Measurements from ENCODE around the gene GAS2L1.

The GAS2L1 gene

DNA sequence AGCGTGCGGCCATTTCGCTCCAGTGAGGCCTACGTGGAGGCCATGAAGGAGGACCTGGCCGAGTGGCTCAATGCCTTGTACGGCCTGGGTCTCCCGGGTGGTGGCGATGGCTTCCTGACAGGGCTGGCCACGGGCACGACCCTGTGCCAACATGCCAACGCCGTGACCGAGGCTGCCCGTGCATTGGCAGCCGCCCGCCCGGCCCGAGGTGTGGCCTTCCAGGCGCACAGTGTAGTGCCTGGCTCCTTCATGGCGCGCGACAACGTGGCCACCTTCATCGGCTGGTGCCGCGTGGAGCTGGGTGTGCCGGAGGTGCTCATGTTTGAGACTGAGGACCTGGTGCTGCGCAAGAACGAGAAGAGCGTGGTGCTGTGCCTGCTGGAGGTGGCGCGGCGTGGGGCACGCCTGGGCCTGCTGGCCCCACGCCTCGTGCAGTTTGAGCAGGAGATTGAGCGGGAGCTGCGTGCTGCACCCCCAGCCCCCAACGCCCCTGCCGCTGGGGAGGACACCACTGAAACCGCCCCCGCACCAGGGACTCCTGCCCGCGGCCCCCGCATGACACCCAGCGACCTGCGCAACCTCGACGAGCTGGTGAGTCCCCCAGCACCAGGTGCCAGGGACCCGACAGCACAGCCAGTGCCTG is 1.8 kb downstream of the GAS2L1 start:
- Mint-ChIP-seq H3K27ac (no peak overlapping the region), H3K36me3 (ENCODE audit: insufficient read depth) (peaks cover 8% of the 10 kb centered on the region), H3K4me1 (ENCODE audit: low read depth in 2 of 2) (peaks cover 15 to 27% of the 10 kb centered on the region in 2 donors), H3K9me3 (no peaks in the 10 kb centered on the region), H3K27me3 (peaks cover 34 to 36% of the 10 kb centered on the region in 2 donors), H3K4me3 (peak overlapping the region; percentile 34 to 82)
- ATAC-seq (replicated peaks) (no peak), DNase-seq (no peak)

DNA sequence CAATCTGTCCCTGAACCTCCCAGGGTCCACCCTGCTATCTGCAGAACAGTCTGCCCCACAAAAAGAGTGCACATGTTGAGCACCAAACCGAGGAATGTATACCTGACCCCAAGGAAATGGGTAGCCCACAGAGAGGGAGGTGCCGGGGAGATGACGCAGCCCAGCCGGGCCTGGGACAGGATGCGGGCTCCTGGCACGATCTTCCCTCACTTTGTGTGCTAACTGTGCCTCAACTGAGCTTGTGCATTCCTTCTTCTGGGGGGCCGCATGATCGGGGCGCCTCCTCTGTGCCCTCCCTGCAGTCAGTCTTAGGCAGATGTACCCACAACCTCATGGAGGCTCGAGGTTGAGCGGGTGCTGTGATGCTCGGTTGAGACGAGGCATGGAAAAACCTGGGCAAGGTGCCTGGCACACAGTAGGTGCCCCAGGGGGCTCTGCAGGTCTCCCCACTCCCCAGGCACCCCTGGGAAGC is 2.4 kb downstream of the GAS2L1 start:
- Mint-ChIP-seq H3K9me3 (no peaks in the 10 kb centered on the region), H3K27ac (no peak overlapping the region), H3K36me3 (ENCODE audit: insufficient read depth) (peaks cover 11% of the 10 kb centered on the region), H3K27me3 (peaks cover 39 to 42% of the 10 kb centered on the region in 2 donors), H3K4me3 (peak overlapping the region; percentile 34 to 57), H3K4me1 (ENCODE audit: low read depth in 2 of 2) (peaks cover 19 to 32% of the 10 kb centered on the region in 2 donors)
- DNase-seq = peak; percentile 31 to 45 (median 38)
- peak; percentile 71 for ATAC-seq (replicated peaks)

DNA sequence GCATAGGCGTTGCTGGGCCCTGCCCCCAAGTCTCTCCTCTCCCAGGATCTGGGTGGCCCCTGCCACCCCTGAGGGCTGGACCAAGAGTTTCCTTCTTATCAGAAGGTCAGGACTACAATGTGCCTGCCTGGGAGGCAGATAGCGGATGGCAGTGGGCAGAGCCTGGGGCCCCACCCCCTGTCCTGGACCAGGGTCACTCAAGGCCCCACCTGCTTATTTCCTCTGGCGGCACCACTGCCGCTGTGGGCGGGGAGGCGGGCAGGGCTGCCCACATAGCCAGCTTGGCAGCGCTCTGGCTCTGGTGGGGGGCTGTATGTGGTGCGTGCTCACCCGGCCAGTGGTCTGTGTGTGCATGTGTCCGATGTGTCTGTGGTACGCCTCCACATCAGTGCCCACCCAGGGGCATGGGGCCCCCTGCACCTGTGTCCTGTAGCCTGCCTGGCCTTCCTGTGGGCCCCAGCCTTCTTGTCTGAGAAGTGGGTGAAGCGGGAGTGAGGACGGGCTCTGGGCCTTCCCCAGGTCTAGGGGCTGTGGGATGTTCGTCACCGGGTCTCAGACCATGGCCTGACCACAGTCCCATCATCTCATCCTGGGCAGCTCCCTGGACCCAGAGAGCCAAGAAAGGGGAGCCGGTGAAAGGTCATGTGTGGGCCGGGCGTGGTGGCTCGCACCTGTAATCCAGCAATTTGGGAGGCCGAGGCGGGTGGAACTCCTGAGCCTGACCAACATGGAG is 3.0 kb downstream of the GAS2L1 start:
- H3K27ac Mint-ChIP-seq = no peak overlapping the region
- H3K4me3 Mint-ChIP-seq = peak overlapping the region; percentile 25 to 57
- peaks cover 26 to 39% of the 10 kb centered on the region in 2 donors for H3K4me1 Mint-ChIP-seq (ENCODE audit: low read depth in 2 of 2)
- DNase-seq (no peak), ATAC-seq (replicated peaks) (no peak)
- peaks cover 44 to 48% of the 10 kb centered on the region in 2 donors for H3K27me3 Mint-ChIP-seq
- no peaks in the 10 kb centered on the region for H3K9me3 Mint-ChIP-seq
- H3K36me3 Mint-ChIP-seq (ENCODE audit: insufficient read depth) = peaks cover 11% of the 10 kb centered on the region

DNA sequence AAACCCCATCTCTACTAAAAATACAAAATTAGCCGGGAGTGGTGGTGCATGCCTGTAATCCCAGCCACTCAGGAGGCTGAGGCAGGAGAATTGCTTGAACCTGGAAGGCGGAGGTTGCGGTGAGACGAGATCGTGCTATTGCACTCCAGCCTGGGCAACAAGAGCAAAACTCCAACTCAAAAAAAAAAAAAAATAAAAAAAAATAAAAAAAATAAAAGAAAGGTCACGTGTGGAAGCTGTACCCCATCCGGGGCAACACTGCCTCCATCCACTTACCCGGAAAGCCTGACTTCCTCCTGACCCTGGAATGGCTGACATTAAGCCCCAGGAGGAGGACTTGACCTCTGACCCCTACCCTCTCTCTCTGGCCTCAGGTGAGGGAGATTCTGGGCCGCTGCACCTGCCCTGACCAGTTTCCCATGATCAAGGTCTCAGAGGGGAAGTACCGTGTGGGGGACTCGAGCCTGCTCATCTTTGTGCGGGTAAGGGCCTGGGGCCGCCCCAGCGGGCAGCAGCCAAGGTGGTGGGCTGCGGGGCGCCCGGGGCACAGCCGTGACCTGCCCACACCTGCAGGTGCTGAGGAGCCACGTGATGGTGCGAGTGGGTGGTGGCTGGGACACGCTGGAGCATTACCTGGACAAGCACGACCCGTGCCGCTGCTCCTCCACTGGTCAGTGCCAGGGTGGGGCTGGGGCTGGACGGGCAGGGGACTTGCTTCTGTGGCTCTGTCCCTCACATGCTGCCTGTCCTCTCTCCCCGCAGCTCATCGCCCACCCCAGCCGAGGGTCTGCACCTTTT is 3.8 kb downstream of the GAS2L1 start:
- no peak for ATAC-seq (replicated peaks)
- H3K4me3 Mint-ChIP-seq = no peak overlapping the region

DNA sequence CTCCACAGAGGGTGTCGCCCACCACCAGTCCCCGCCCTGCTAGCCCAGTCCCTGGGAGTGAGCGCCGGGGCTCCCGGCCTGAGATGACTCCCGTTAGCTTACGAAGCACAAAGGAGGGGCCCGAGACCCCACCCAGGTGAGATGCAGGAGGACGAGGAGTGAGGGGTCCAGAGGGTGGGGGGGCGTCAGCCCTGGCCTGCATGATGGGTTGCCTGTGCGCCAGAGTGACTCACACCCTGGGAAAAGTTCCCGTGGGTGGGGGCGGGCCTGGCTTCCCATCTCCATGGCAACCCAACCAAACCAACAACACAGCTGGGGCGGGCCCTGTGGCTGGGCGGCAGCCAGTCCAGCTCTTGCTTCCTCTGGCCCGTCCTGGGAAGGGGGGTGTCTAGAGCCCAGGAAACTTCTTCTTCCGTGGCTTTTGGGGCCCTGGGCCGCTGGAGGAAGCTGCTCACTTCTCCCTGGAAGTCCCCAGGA is 4.5 kb downstream of the GAS2L1 start:
- peak; percentile 46 for ATAC-seq (replicated peaks)
- Mint-ChIP-seq H3K27me3 (peaks cover 37 to 39% of the 10 kb centered on the region in 2 donors), H3K4me1 (ENCODE audit: low read depth in 2 of 2) (peaks cover 28 to 39% of the 10 kb centered on the region in 2 donors)

More for the DNA sequence above, 3.8 kb downstream of the GAS2L1 start:
- H3K27me3 Mint-ChIP-seq = peaks cover 40 to 45% of the 10 kb centered on the region in 2 donors
- no peaks in the 10 kb centered on the region for H3K9me3 Mint-ChIP-seq
- no peak for DNase-seq
- peaks cover 7% of the 10 kb centered on the region for H3K36me3 Mint-ChIP-seq (ENCODE audit: insufficient read depth)
- H3K4me1 Mint-ChIP-seq (ENCODE audit: low read depth in 2 of 2) = peaks cover 28 to 42% of the 10 kb centered on the region in 2 donors
- H3K27ac Mint-ChIP-seq = no peak overlapping the region

DNA sequence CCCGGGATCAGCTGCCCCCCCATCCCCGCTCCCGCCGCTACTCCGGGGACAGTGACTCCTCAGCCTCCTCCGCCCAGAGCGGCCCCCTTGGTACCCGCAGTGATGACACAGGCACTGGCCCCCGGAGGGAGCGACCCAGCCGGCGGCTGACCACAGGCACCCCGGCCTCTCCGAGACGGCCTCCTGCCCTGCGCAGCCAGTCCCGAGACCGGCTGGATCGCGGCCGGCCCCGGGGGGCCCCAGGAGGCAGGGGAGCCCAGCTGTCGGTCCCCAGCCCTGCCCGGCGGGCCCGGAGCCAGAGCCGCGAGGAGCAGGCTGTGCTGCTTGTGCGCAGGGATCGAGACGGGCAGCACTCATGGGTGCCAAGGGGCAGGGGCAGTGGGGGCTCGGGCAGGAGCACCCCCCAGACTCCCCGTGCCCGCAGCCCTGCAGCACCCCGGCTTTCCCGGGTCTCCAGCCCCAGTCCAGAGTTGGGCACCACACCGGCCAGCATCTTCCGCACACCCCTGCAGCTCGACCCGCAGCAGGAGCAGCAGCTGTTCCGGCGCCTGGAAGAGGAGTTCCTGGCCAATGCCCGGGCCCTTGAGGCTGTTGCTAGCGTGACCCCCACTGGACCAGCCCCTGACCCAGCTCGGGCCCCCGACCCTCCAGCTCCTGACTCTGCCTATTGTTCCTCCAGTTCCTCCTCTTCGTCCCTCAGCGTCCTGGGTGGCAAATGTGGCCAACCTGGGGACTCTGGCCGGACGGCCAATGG is 5.2 kb downstream of the GAS2L1 start:
- DNase-seq (no peak), ATAC-seq (replicated peaks) (no peak)
- Mint-ChIP-seq H3K4me1 (ENCODE audit: low read depth in 2 of 2) (peaks cover 23 to 35% of the 10 kb centered on the region in 2 donors), H3K36me3 (ENCODE audit: insufficient read depth) (peaks cover 10% of the 10 kb centered on the region), H3K9me3 (no peaks in the 10 kb centered on the region), H3K27ac (no peak overlapping the region), H3K27me3 (peaks cover 36 to 39% of the 10 kb centered on the region in 2 donors), H3K4me3 (no peak overlapping the region)

More for the DNA sequence above, 4.5 kb downstream of the GAS2L1 start:
- Mint-ChIP-seq H3K9me3 (no peaks in the 10 kb centered on the region), H3K27ac (no peak overlapping the region), H3K4me3 (no peak overlapping the region), H3K36me3 (ENCODE audit: insufficient read depth) (peaks cover 7% of the 10 kb centered on the region)
- DNase-seq = peak in 2 of 3 experiments; percentile 31 to 35

DNA sequence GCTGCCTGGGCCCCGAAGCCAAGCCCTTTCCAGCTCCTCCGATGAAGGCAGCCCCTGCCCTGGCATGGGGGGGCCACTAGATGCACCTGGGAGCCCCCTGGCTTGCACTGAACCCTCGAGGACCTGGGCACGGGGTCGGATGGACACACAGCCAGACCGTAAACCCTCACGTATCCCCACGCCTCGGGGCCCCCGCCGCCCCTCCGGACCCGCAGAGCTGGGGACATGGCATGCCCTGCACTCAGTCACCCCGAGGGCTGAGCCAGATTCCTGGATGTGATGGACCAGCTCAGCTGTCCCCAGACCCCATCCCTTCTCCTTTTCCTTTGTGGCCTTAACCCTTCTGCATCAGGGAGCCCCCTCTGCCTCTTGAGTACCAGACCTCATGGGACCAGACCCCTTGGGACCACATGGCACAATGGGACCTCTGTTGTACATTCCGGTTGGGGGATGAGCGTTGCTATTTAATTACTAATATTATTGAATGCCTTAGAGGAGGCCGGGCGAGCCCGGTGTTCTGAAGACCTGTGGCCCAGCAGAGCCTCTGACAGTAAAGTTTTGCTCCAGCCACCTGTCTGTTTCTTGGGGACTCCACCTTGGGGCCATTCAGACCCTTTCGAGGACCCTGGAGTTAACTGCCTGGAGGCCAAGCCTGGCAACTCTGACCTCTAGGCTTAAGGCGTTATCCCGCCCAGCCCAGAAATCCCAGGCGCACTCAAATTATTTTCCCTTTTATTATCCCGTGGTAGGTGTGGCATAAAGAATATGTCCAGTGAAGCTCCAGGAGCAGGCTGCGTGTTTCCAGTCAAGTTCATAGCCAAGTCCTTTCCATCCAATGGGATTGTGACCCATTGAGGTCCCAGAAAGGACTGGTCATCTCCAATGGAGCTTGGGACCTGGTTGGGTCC is 6.0 kb downstream of the GAS2L1 start:
- peaks cover 43 to 46% of the 10 kb centered on the region in 2 donors for H3K27me3 Mint-ChIP-seq
- no peaks in the 10 kb centered on the region for H3K9me3 Mint-ChIP-seq
- H3K36me3 Mint-ChIP-seq (ENCODE audit: insufficient read depth) = peaks cover 10% of the 10 kb centered on the region

DNA sequence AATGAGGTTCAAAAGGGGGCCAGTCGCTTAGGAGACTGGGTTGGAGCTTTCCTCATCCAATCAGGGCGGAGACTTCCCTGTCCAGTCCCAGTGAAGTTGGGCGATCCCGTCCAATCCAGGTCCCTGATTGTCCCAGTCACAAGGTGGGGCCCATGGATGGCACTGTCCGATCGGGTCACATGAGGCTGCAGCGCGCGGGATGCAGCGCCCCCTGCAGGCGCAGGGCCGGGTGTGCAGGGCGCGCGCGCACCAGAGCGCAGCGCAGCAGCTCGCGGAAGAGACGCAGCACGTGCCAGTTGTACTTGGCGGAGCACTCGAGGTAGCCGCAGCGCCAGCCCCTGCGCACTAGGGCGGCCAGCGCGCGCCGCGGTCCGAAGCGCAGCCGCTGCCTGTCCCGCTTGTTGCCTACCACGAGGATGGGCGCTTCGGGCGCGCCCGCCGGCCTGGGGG is 6.7 kb downstream of the GAS2L1 start:
- peak; percentile 16 for ATAC-seq (replicated peaks)
- Mint-ChIP-seq H3K27me3 (peaks cover 43 to 46% of the 10 kb centered on the region in 2 donors), H3K27ac (no peak overlapping the region), H3K4me3 (peak overlapping the region in 1 of 2 donors; percentile 51), H3K36me3 (ENCODE audit: insufficient read depth) (peaks cover 10% of the 10 kb centered on the region), H3K9me3 (no peaks in the 10 kb centered on the region), H3K4me1 (ENCODE audit: low read depth in 2 of 2) (peaks cover 17 to 31% of the 10 kb centered on the region in 2 donors)
- DNase-seq = no peak

More for the DNA sequence above, 6.0 kb downstream of the GAS2L1 start:
- DNase-seq = no peak
- peaks cover 21 to 33% of the 10 kb centered on the region in 2 donors for H3K4me1 Mint-ChIP-seq (ENCODE audit: low read depth in 2 of 2)
- no peak overlapping the region for H3K4me3 Mint-ChIP-seq
- ATAC-seq (replicated peaks) = no peak
- no peak overlapping the region for H3K27ac Mint-ChIP-seq

DNA sequence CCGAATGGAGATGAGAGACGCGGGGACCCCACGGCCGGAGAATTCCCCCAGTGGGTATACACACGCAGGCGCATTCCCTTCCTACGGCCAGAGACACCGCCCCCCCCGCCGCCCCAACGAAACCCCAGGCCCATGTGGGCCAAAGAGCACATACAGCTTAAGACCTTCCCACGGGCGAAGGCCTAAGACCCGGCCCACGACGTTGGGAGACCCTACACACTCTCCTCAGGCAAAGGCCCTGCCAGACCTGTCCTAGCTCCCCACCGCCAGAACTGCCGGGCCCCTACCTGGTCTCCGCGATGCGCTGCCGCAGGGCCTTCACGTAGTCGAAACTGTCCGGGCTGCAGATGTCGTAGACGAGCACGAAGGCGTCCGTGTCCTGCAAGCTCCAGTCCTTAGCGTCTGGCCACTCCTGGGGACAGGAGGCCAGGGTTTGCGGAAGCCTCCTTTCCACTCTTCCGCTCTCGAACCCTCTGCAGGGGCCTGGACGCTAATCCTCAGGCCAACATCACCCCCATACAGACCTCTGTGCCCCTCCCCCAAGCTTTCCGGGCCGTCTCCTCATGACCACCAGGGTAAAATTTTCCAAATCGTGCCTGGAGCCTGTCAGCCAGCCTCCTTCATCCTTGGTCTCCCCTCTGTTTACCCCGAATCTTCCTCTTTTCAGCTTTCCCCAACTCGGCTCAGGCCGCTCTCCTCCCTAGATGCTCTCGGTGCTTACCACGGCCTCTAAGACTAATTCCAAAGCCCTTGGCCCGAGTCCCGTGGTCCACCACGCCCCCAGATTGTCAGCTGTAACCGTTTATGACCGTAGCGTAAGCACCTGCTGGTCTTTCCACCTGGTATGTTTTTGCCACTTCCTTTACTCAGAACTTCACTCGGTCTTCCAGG is 7.4 kb downstream of the GAS2L1 start:
- peaks cover 14 to 26% of the 10 kb centered on the region in 2 donors for H3K4me1 Mint-ChIP-seq (ENCODE audit: low read depth in 2 of 2)
- no peak for ATAC-seq (replicated peaks)
- H3K4me3 Mint-ChIP-seq = peak overlapping the region; percentile 51 to 53
- no peak for DNase-seq
- H3K27me3 Mint-ChIP-seq = peaks cover 43 to 46% of the 10 kb centered on the region in 2 donors
- H3K36me3 Mint-ChIP-seq (ENCODE audit: insufficient read depth) = peaks cover 10% of the 10 kb centered on the region
- no peaks in the 10 kb centered on the region for H3K9me3 Mint-ChIP-seq
- no peak overlapping the region for H3K27ac Mint-ChIP-seq

DNA sequence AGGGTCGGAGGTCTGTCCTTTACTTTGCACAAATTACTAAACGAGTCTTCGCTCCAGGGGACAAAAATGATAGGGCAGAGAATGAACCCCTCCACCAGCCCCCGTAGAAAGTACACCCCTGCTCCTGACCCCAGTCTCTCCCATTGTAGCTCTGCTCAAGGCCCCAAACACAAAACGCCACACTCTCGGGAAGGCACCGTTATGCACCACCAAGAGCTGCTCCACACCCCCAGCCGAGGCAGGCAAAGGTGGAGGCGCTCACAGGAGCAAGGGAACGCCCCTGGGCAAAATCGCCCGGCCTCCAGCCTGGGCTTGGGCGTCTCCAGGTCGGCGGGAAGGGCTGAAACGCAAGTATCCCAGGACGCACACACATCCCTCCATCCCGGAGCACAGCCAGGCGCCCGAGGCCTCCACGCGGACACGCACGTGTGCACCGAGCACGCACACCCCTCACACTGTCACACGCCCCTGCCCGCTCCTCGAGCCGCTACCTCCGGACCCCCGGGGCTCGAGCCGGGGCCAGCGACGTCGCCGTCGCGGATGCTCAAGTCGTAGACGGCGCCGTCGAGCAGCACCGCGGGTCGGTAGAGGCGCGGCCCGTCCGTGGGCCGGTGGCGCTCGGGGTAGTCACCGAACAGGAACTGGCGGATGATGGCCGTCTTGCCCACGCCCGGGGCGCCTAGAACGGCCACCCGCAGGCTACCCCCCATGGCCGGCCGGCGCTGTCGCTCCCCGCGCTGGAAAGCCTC is 8.3 kb downstream of the GAS2L1 start:
- Mint-ChIP-seq H3K27me3 (peaks cover 43 to 46% of the 10 kb centered on the region in 2 donors), H3K27ac (no peak overlapping the region), H3K4me1 (ENCODE audit: low read depth in 2 of 2) (peaks cover 13 to 22% of the 10 kb centered on the region in 2 donors), H3K9me3 (no peaks in the 10 kb centered on the region), H3K4me3 (peak overlapping the region; percentile 51 to 53), H3K36me3 (ENCODE audit: insufficient read depth) (peaks cover 10% of the 10 kb centered on the region)
- no peak for ATAC-seq (replicated peaks)
- DNase-seq = no peak
